DOHH2 (cell line): ENCODE measurements around the gene IDNK.

Experiments used
- CTCF ChIP-seq: fragments of 200-600 bp; sonication (generic); IDR thresholded peaks from one replicate; pipeline ENCODE4 v1.5.1; 2014; ENCODE audit warnings: antibody characterized with exemption, mild to moderate bottlenecking, low read depth, low read length; ENCODE audit not compliant: poor library complexity, severe bottlenecking
- EZH2phosphoT487 ChIP-seq: fragments of 200-600 bp; sonication (generic); IDR thresholded peaks from 2 replicates; pipeline ENCODE4 v1.6.1; 2017; ENCODE audit warnings: borderline replicate concordance, mild to moderate bottlenecking, antibody characterized with exemption, low read length, moderate library complexity, mixed read lengths

DNA sequence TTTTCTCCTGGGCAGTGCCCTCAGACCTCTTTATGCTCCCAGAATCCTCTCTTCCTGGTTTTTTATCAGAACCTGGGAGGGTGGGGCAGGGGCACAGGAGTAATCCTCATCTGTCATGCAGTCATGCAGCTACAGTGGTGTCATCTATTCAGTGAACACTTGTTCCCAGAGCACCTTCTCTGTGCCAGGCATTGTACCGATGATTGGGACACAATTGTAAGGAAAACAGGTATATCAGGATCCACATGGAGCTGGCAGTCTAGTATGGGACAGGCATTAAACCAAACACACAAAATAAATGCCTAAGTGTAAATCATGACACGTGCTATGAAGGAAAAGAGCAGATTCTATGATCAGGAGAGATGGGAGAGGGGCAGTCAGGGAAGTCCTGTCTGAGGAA, 21.5 kb upstream of the IDNK start:
- no peak for TF ChIP-seq CTCF
- no peak for TF ChIP-seq EZH2phosphoT487
